SK-N-MC (cell line): ENCODE data around the gene SLC9A7.

ENCODE experiments used
- EZH2 ChIP-seq: fragments of 200-600 bp; sonication (generic); IDR thresholded peaks from one replicate; pipeline ENCODE4 v1.6.1; 2017; ENCODE audit warnings: antibody characterized with exemption
- FOXP2 ChIP-seq: optimal IDR thresholded peaks from 2 replicates; pipeline ENCODE3; 2011; ENCODE audit warnings: mild to moderate bottlenecking, moderate library complexity; ENCODE audit not compliant: insufficient read depth; ENCODE audit errors: extremely low read length, control extremely low read depth
- POLR2AphosphoS5 ChIP-seq: IDR thresholded peaks from 2 replicates; pipeline ENCODE4 v1.6.1; 2012; ENCODE audit warnings: mild to moderate bottlenecking, low read depth, low read length, borderline replicate concordance

GRCh38 chrX:46611658-46612362, 147.1 kb downstream of the SLC9A7 start:
- no peak for TF ChIP-seq EZH2
- no peak for TF ChIP-seq POLR2AphosphoS5
- TF ChIP-seq FOXP2: no peak
